Measurements from ENCODE around the gene RNF32.
"Not testable (repeated sequence)": the region's sequence is repeated elsewhere in the genome, so short reads cannot be mapped to it uniquely, and the experiment has no call there.

RNF32 gene

GRCh38 chr7:156617215-156617614 is 23.4 kb upstream of the RNF32 start:
- H3K9me3 ChIP-seq = no peaks in the 10 kb centered on the region
- no peak for DNase-seq
- H3K36me3 ChIP-seq = no peaks in the 10 kb centered on the region
- no peaks in the 10 kb centered on the region for H3K4me1 ChIP-seq
- H3K4me3 ChIP-seq (ENCODE audit: low read depth, low read length) = no peak overlapping the region
- TF ChIP-seq CTCF (IDR thresholded peaks at IDR 0.05; ENCODE audit: low read depth, low read length) = no peak
- peaks cover 20% of the 10 kb centered on the region for H3K27me3 ChIP-seq

DNA sequence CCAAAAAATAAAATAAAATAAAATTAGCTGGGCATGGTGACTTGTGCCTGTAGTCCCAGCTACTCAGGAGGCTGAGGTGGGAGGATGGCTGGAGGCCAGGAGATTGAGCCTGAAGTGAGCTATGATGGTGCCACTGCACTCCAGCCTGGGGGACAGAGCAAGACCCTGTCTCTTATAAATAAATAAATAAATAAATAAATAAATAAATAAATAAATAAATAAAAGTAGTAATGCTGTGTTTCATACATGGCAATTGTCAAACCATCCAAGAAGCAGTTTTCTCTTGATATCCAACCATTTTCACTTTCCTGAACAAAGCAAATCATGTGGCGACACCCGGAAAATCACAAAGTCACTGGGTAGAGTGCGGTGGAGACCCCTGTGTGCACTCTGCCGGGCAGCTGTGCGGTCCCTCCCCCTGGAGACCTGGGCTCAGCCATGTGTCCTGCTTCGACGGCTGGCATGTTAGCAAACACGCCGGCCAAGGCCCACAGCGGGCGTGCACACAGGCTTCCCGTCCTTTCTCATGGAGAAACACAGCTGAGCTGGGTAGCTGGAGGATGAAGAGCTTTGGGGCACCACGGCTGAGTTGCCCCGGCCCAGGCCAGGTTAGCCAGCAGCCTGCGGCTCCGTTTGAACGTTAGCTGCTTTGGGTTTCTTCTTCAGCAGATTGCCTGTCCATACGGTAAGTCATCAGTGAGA is 22.3 kb upstream of the RNF32 start:
- no peak for DNase-seq
- Histone ChIP-seq H3K9me3 (no peaks in the 10 kb centered on the region), H3K36me3 (no peaks in the 10 kb centered on the region), H3K4me1 (no peaks in the 10 kb centered on the region), H3K4me3 (ENCODE audit: low read depth, low read length) (no peak overlapping the region), H3K27me3 (peaks cover 20% of the 10 kb centered on the region)
- no peak for TF ChIP-seq CTCF (IDR thresholded peaks at IDR 0.05; ENCODE audit: low read depth, low read length)

DNA sequence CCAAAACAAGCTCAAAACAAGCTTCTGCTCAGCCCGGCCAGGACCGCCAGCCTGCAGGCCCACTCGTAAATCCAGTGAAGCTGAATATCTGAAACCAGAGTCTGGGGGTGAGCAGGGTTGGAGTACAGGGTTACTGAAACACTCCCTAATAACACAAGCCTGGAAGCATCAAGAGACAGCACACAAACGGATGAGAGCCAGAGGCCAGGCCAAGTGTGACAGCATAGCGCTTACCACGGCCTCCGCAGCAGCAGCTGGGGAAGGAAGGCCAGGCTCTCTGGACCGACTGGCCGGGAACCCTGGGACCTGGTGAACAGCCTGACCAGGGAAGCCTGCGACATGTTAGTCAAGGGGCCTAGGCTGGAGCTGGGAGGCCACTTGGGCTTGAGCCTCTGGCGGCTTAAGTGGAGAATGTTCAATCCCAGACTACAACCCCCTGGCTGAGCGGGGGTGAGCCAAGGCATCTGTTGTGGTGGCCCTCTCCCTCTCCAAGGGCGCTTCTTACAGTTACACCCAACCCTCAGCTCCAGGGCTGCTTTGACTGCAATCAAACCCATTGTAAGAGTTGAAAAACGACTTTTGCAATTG is 21.7 kb upstream of the RNF32 start:
- Histone ChIP-seq H3K4me1 (no peaks in the 10 kb centered on the region), H3K27me3 (peaks cover 20% of the 10 kb centered on the region), H3K9me3 (no peaks in the 10 kb centered on the region), H3K36me3 (no peaks in the 10 kb centered on the region), H3K4me3 (ENCODE audit: low read depth, low read length) (no peak overlapping the region)
- DNase-seq = no peak
- no peak for TF ChIP-seq CTCF (IDR thresholded peaks at IDR 0.05; ENCODE audit: low read depth, low read length)

DNA sequence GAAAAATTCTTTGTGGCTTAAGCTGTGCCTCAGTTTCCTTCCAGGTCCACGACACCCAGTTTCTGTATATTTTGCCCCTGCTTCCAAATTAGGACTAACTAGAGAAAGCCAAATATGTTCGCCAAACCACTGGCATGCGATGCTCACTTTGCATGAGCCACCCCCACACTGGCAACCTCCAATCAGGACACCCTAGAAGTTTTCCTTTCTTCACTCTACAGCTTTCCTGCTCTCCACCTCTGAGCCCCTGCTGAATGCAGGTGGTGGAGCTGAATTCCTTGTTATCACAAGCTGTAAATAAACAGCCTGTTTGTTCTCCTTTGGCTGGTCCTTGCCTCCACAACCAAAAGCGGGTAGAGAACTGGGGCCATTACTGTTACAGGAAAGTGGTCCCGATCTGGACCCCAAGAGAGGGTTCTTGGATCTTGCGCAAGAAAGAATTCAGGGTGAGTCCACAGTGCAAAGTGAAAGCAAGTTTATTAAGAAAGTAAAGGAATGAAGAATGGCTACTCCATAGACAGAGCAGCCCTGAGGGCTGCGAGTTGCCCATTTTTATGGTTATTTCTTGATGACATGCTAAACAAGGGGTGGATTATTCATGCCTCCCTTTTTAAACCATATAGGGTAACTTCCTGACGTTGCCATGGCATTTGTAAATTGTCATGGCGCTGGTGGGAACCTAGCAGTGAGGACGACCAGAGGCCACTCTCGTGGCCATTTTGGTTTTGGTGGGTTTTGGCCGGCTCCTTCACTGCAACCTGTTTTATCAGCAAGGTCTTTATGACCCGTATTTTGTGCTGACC is 20.9 kb upstream of the RNF32 start:
- peaks cover 15% of the 10 kb centered on the region for H3K27me3 ChIP-seq
- H3K4me1 ChIP-seq; H3K4me3 ChIP-seq (ENCODE audit: low read depth, low read length); H3K9me3 ChIP-seq; H3K36me3 ChIP-seq; DNase-seq: not testable (repeated sequence)

DNA sequence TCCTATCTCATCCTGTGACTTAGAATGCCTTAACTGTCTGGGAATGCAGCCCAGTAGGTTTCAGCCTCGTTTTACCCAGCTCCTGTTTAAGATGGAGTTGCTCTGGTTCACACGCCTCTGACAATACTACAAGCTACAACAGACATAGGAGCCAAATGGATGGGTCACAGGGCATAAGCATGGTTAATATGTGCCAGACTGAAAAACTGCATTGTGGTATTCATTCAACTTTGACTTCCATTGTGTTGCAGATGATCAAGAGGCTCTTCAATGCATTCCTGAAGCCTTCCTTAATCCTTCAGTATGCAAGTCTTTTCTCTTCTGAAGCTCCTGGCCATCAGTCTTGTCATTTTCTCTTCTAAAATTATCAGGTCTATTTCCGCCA is 20.3 kb upstream of the RNF32 start:
- TF ChIP-seq CTCF (IDR thresholded peaks at IDR 0.05; ENCODE audit: low read depth, low read length) = no peak
- Histone ChIP-seq H3K36me3 (no peaks in the 10 kb centered on the region), H3K4me3 (ENCODE audit: low read depth, low read length) (no peak overlapping the region), H3K4me1 (no peaks in the 10 kb centered on the region), H3K27me3 (peaks cover 13% of the 10 kb centered on the region), H3K9me3 (no peaks in the 10 kb centered on the region)
- no peak for DNase-seq

DNA sequence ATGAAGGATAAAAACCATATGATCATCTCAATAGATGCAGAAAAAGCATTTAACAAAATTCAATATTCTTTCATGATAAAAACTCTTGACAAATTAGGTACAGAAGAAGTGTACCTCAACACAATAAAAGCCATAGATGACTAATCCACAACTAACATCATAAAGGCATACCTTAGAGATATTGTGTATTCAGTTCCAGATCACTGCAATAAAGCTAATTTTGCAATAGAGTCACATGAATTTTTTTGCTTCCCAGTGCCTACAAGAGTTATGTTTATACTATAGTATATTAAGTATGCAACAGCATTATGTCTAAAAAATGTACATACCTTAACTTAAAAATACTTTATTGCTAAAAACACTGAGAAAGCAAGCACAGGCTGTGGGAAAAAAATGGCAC is 18.9 kb upstream of the RNF32 start:
- peaks cover 10% of the 10 kb centered on the region for H3K27me3 ChIP-seq

More for the DNA sequence above, 18.9 kb upstream of the RNF32 start:
- H3K4me3 ChIP-seq (ENCODE audit: low read depth, low read length) = no peak overlapping the region
- H3K4me1 ChIP-seq = no peaks in the 10 kb centered on the region
- H3K36me3 ChIP-seq = no peaks in the 10 kb centered on the region
- DNase-seq = no peak
- no peaks in the 10 kb centered on the region for H3K9me3 ChIP-seq
- TF ChIP-seq CTCF (IDR thresholded peaks at IDR 0.05; ENCODE audit: low read depth, low read length) = no peak
